AG09309 (cell line): Measurements from ENCODE around the gene TGFB2.

Experiments used
- DNase-seq: peaks from one replicate; pipeline ENCODE4 v3.0.0-alpha.2; 2010; ENCODE audit warnings: low read depth
- H3K4me3 ChIP-seq: 2 replicates; pipeline ENCODE4 v1.5.1; 2011; ENCODE audit warnings: mild to moderate bottlenecking, low read depth, low read length, moderate library complexity; ENCODE audit not compliant: control insufficient read depth
- CTCF ChIP-seq: IDR thresholded peaks from 2 replicates; pipeline ENCODE4 v1.5.1; 2011; ENCODE audit warnings: mild to moderate bottlenecking, low read depth, low read length, inconsistent platforms; ENCODE audit not compliant: insufficient read depth, control insufficient read depth; ENCODE audit errors: missing control alignments

Gene TGFB2

GRCh38 chr1:218426343-218426657, 81.2 kb downstream of the TGFB2 start:
- TF ChIP-seq CTCF: no peak
- H3K4me3 ChIP-seq: no peak overlapping the region
- no peak for DNase-seq

GRCh38 chr1:218429301-218429700, 84.2 kb downstream of the TGFB2 start:
- DNase-seq: no peak
- no peak for TF ChIP-seq CTCF

GRCh38 chr1:218430346-218430745, 85.2 kb downstream of the TGFB2 start:
- no peak for DNase-seq
- TF ChIP-seq CTCF: no peak
- no peak overlapping the region for H3K4me3 ChIP-seq

More at GRCh38 chr1:218429301-218429700, 84.2 kb downstream of the TGFB2 start:
- H3K4me3 ChIP-seq: no peak overlapping the region

GRCh38 chr1:218430822-218431221, 85.7 kb downstream of the TGFB2 start:
- no peak overlapping the region for H3K4me3 ChIP-seq
- TF ChIP-seq CTCF: no peak
- no peak for DNase-seq

- no peak overlapping the region for H3K4me3 ChIP-seq
- no peak for TF ChIP-seq CTCF
- no peak for DNase-seq
Measured at GRCh38 chr1:218431476-218431875, 86.3 kb downstream of the TGFB2 start.

- H3K4me3 ChIP-seq: no peak overlapping the region
- no peak for TF ChIP-seq CTCF
- DNase-seq: no peak
Measured at GRCh38 chr1:218433744-218434143, 88.6 kb downstream of the TGFB2 start.

- DNase-seq: no peak
- H3K4me3 ChIP-seq: no peak overlapping the region
- no peak for TF ChIP-seq CTCF
Measured at GRCh38 chr1:218435528-218435927, 90.4 kb downstream of the TGFB2 start.
